ENCODE data around the gene TBXAS1.

GRCh38 chr7:139930286-139930965 is 101.4 kb downstream of the TBXAS1 start:
- TF ChIP-seq CTCF (conservative IDR thresholded peaks at IDR 0.05; ENCODE audit: low read length) (no peak), EZH2phosphoT487 (IDR thresholded peaks at IDR 0.05; ENCODE audit: borderline replicate concordance, low read depth, low read length) (no peak)
